NCI-H345 treated with DMSO at 0.1 percent for 48 hours (cell line): Measurements from ENCODE around the gene ZNF22.
"Not testable (repeated sequence)": the region's sequence is repeated elsewhere in the genome, so short reads cannot be mapped to it uniquely, and the experiment has no call there.

Experiments
- DNase-seq: peaks from one replicate; lab custom pipeline; 2025; ENCODE audit not compliant: unreplicated experiment; lab: John Stamatoyannopoulos, UW

Gene ZNF22

GRCh38 chr10:45004661-45005060, 3.9 kb downstream of the ZNF22 start:
- DNase-seq = no peak

- no peak for DNase-seq
These were observed 4.6 kb downstream of the ZNF22 start for GRCh38 chr10:45005284-45005683.

- DNase-seq = no peak
These were observed 5.7 kb downstream of the ZNF22 start for GRCh38 chr10:45006276-45007030.

GRCh38 chr10:45008524-45009161, 7.9 kb downstream of the ZNF22 start:
- peak; percentile 22 for DNase-seq

- DNase-seq = not testable (repeated sequence)
These were observed 13.8 kb downstream of the ZNF22 start for GRCh38 chr10:45014557-45014956.

GRCh38 chr10:45015590-45015989, 14.9 kb downstream of the ZNF22 start:
- no peak for DNase-seq

GRCh38 chr10:45023426-45023825, 22.7 kb downstream of the ZNF22 start:
- DNase-seq = no peak

GRCh38 chr10:45034301-45034700, 33.6 kb downstream of the ZNF22 start:
- DNase-seq = no peak

- no peak for DNase-seq
These were observed 35.0 kb downstream of the ZNF22 start for GRCh38 chr10:45035673-45036072.

GRCh38 chr10:45040921-45041542, 40.3 kb downstream of the ZNF22 start:
- DNase-seq = no peak

- DNase-seq = no peak
These were observed 43.6 kb downstream of the ZNF22 start for GRCh38 chr10:45044290-45044689.

GRCh38 chr10:45050551-45051235, 50.0 kb downstream of the ZNF22 start:
- no peak for DNase-seq

- no peak for DNase-seq
These were observed 52.0 kb downstream of the ZNF22 start for GRCh38 chr10:45052700-45053099.

- DNase-seq = no peak
These were observed 52.9 kb downstream of the ZNF22 start for GRCh38 chr10:45053569-45054100.
